Spleen (tissue), 11 donors: ENCODE results near the gene BSND. TPM values are rescaled to one million over a fixed set of nuclear protein-coding genes. Genes with fewer than 3 reads are reported as not detected.

Experiments used
- DNase-seq: peaks from one replicate; pipeline ENCODE4 v3.0.0-alpha.2; 2020
- H3K27ac ChIP-seq, 8 donors: fragments of 200-600 bp; sonication (generic) in 7 of 8; 1 replicate in 4 of 8; 2 replicates in 4 of 8; pipeline versions ENCODE4 v1.5.0 to v1.8.0; 2016 to 2021; ENCODE audit warnings: inconsistent platforms in 4 of 8, mild to moderate bottlenecking in 4 of 8, moderate library complexity in 1 of 8
- H3K27me3 ChIP-seq, 7 donors: fragments of 200-600 bp; sonication (generic) in 6 of 7; replicated peaks in 1 of 7; 1 replicate in 4 of 7; 2 replicates in 3 of 7; pipeline versions ENCODE4 v1.5.0 to v1.8.0; 2016 to 2021; ENCODE audit warnings: inconsistent platforms in 3 of 7, mild to moderate bottlenecking in 1 of 7
- H3K36me3 ChIP-seq, 6 donors: fragments of 200-600 bp; sonication (generic) in 5 of 6; 1 replicate in 4 of 6; 2 replicates in 2 of 6; pipeline versions ENCODE4 v1.5.0 to v1.8.0; 2016 to 2021; ENCODE audit warnings: inconsistent platforms in 2 of 6
- H3K4me1 ChIP-seq, 6 donors: fragments of 200-600 bp; sonication (generic) in 5 of 6; 1 replicate in 3 of 6; 2 replicates in 3 of 6; pipeline versions ENCODE4 v1.5.0 to v1.8.0; 2016 to 2021; ENCODE audit warnings: inconsistent platforms in 3 of 6
- H3K4me3 ChIP-seq, 8 donors: fragments of 200-600 bp; sonication (generic) in 7 of 8; 1 replicate in 4 of 8; 2 replicates in 4 of 8; pipeline versions ENCODE4 v1.5.0 to v1.8.0; 2016 to 2021; ENCODE audit warnings: inconsistent platforms in 4 of 8, mild to moderate bottlenecking in 4 of 8, moderate library complexity in 2 of 8
- H3K9me3 ChIP-seq, 8 donors: fragments of 200-600 bp; sonication (generic) in 7 of 8; 1 replicate in 4 of 8; 2 replicates in 4 of 8; pipeline versions ENCODE4 v1.5.0 to v1.8.0; 2016 to 2021; ENCODE audit warnings: inconsistent platforms in 4 of 8
- CTCF ChIP-seq, 11 experiments: fragments of 200-600 bp in 7 of 11; fragments of 450-650 bp in 4 of 11; sonication (generic) in 4 of 11; IDR thresholded peaks in 8 of 11; conservative IDR thresholded peaks in 3 of 11; 1 replicate in 7 of 11; 2 replicates in 4 of 11; pipeline versions ENCODE4 v1.4.0 to v1.8.0; 2016 to 2021; ENCODE audit warnings: antibody characterized with exemption in 11 of 11, inconsistent platforms in 4 of 11, mild to moderate bottlenecking in 1 of 11
- POLR2A ChIP-seq, 3 donors: fragments of 450-650 bp; IDR thresholded peaks; one replicate each; pipeline ENCODE4 v1.5.1; 2017; ENCODE audit warnings: antibody characterized with exemption in 3 of 3, mild to moderate bottlenecking in 1 of 3
- POLR2AphosphoS5 ChIP-seq, 3 donors: sonication (generic); formaldehyde crosslinking; IDR thresholded peaks; one replicate each; pipeline ENCODE4 v1.5.1; 2017; ENCODE audit warnings: antibody characterized with exemption in 3 of 3
- WGBS, 5 donors: extraction: QIAGEN DNeasy Blood & Tissue Kit in 3 of 5; methylation state at CpG; one replicate each; pipeline versions ENCODE4 v1.1.5 to v1.1.7; 2013 to 2018; 5-methylcytosine and 5-hydroxymethylcytosine counted together
- intact Hi-C: fragments of 100-400 bp; cut with DNase I; formaldehyde crosslinking; loops from one replicate; pipeline ENCODE4 v1.15.0; 2023; ENCODE audit warnings: low total_unique reads
- polyA plus RNA-seq, 3 donors: library from polyadenylated mRNA; stranded (reverse); fragments of 200-250 nt; gene quantifications; one replicate each; pipeline ENCODE4 v1.2.1, GENCODE V29; 2013
- total RNA-seq, 7 donors: library from RNA; depleted of rRNA in 3 of 7; stranded (reverse); fragments of >200 nt in 3 of 7; fragmentation: NEBNext Ultra II Directional in 4 of 7; extraction: Animal tissue kit (Norgen Biotek cat#: 25700) in 4 of 7; gene quantifications; one replicate each; pipeline versions ENCODE4 v1.1.0 to v1.2.1, GENCODE V29; 2016 to 2021
- donor health status: healthy with polysubstance abuse.
- donor health status: DM: no; HTN: no; CAD: no; lungs with moderate emphysema.
- donor health status: DM: no; HTN: no; CAD: no.
- donor health status: Bipolar disorder and iron deficiency.
- donor health status: healthy.
- donor health status: DM: no; HTN: no; CAD: no.
- donor health status: DM: yes; HTN: yes; CAD: no.

Gene BSND
- total and polyA plus RNA-seq, 10 donors: 0.02 to 0.20 (median 0.09) TPM; not detected in 5

GRCh38 chr1:54970901-54971300 is 27.8 kb upstream of the BSND start:
- TF ChIP-seq CTCF (IDR thresholded peaks at IDR 0.05 in 8 of 11, conservative IDR thresholded peaks at IDR 0.05 in 3 of 11) (no peak), POLR2AphosphoS5 (IDR thresholded peaks at IDR 0.05) (no peak), POLR2A (IDR thresholded peaks at IDR 0.05) (no peak)
- DNase-seq: no peak
- peaks cover 0 to 17% (median 0%) of the 10 kb centered on the region in 7 donors for H3K27me3 ChIP-seq
- no peak overlapping the region for H3K4me3 ChIP-seq
- no peaks in the 10 kb centered on the region for H3K9me3 ChIP-seq
- H3K4me1 ChIP-seq: peaks cover 1 to 16% (median 11%) of the 10 kb centered on the region in 6 donors
- H3K36me3 ChIP-seq: no peaks in the 10 kb centered on the region
- intact Hi-C loops: no loop called here
- 78 to 96% (median 90%) methylated on average over 5 of the region's 5 CpGs for WGBS, 5 donors
- H3K27ac ChIP-seq: no peak overlapping the region

- H3K36me3 ChIP-seq: no peaks in the 10 kb centered on the region
- no peak for TF ChIP-seq CTCF (IDR thresholded peaks at IDR 0.05 in 8 of 11, conservative IDR thresholded peaks at IDR 0.05 in 3 of 11)
- TF ChIP-seq POLR2A (IDR thresholded peaks at IDR 0.05): no peak
- no peak for TF ChIP-seq POLR2AphosphoS5 (IDR thresholded peaks at IDR 0.05)
- H3K27ac ChIP-seq: no peak overlapping the region
- WGBS, 5 donors: 60 to 76% (median 63%) methylated on average over 7 of the region's 7 CpGs
- peaks cover 0 to 21% (median 0%) of the 10 kb centered on the region in 7 donors for H3K27me3 ChIP-seq
- H3K4me3 ChIP-seq: no peak overlapping the region
- no peak for DNase-seq
- peaks cover 0 to 12% (median 6%) of the 10 kb centered on the region in 6 donors for H3K4me1 ChIP-seq
- H3K9me3 ChIP-seq: no peaks in the 10 kb centered on the region
- intact Hi-C loops: no loop called here
Observed at GRCh38 chr1:54971317-54971791, 27.4 kb upstream of the BSND start.

- DNase-seq: no peak
- Histone ChIP-seq H3K27me3 (peaks cover 0 to 21% (median 0%) of the 10 kb centered on the region in 7 donors), H3K4me3 (no peak overlapping the region), H3K27ac (no peak overlapping the region), H3K9me3 (no peaks in the 10 kb centered on the region), H3K36me3 (no peaks in the 10 kb centered on the region), H3K4me1 (peaks cover 0 to 1% (median 0%) of the 10 kb centered on the region in 6 donors)
- TF ChIP-seq CTCF (IDR thresholded peaks at IDR 0.05 in 8 of 11, conservative IDR thresholded peaks at IDR 0.05 in 3 of 11) (no peak), POLR2A (IDR thresholded peaks at IDR 0.05) (no peak), POLR2AphosphoS5 (IDR thresholded peaks at IDR 0.05) (no peak)
- intact Hi-C loops: no loop called here
- WGBS, 5 donors: 85 to 95% (median 88%) methylated on average over 4 of the region's 4 CpGs
Observed at GRCh38 chr1:54972436-54972835, 26.3 kb upstream of the BSND start.

- no peak overlapping the region for H3K4me3 ChIP-seq
- no peak overlapping the region for H3K27ac ChIP-seq
- intact Hi-C loops: no loop called here
Observed at GRCh38 chr1:54973205-54973921, 25.4 kb upstream of the BSND start.

More at GRCh38 chr1:54973205-54973921, 25.4 kb upstream of the BSND start:
- Histone ChIP-seq H3K4me1 (no peaks in the 10 kb centered on the region), H3K36me3 (no peaks in the 10 kb centered on the region), H3K9me3 (no peaks in the 10 kb centered on the region), H3K27me3 (peaks cover 0 to 21% (median 0%) of the 10 kb centered on the region in 7 donors)
- TF ChIP-seq POLR2A (IDR thresholded peaks at IDR 0.05): no peak
- TF ChIP-seq POLR2AphosphoS5 (IDR thresholded peaks at IDR 0.05): peak in 1 of 3 donors; percentile 15
- TF ChIP-seq CTCF (IDR thresholded peaks at IDR 0.05 in 8 of 11, conservative IDR thresholded peaks at IDR 0.05 in 3 of 11): peak in 1 of 11 experiments; percentile 15
- WGBS, 5 donors: 36 to 45% (median 39%) methylated on average over 5 of the region's 5 CpGs
- no peak for DNase-seq
